ENCODE measurements around the gene SLC10A4. TPM values are rescaled to one million over a fixed set of nuclear protein-coding genes. Genes with fewer than 3 reads are reported as not detected.
"Not testable (repeated sequence)": the region's sequence is repeated elsewhere in the genome, so short reads cannot be mapped to it uniquely, and the experiment has no call there.

The SLC10A4 gene
- under 1 TPM in 3 of 4 donors, not detected in 1; 0.19 to 0.72 (median 0.25) TPM for total RNA-seq

GRCh38 chr4:48483006-48483776, at the start of gene SLC10A4:
Gene SLC10A4, plus strand, starts transcription at chr4:48483343. Its CDS starts 219 bp downstream, at chr4:48483562.
- no peak for TF ChIP-seq CTCF (IDR thresholded peaks at IDR 0.05)
- DNase-seq (ENCODE audit: low spot score) (no peak), ATAC-seq (ENCODE audit: low FRiP score) (peak; percentile 38)

- TF ChIP-seq CTCF (IDR thresholded peaks at IDR 0.05), result no peak
- DNase-seq (ENCODE audit: low spot score), result no peak
- no peak for ATAC-seq (ENCODE audit: low FRiP score)
These were observed 46.8 kb upstream of the SLC10A4 start for GRCh38 chr4:48436318-48436717.

GRCh38 chr4:48439988-48440387, 43.2 kb upstream of the SLC10A4 start:
- ATAC-seq (ENCODE audit: low FRiP score) (no peak), DNase-seq (ENCODE audit: low spot score) (no peak)
- TF ChIP-seq CTCF (IDR thresholded peaks at IDR 0.05), result no peak

- DNase-seq (ENCODE audit: low spot score); ATAC-seq (ENCODE audit: low FRiP score): not testable (repeated sequence)
These were observed 42.2 kb upstream of the SLC10A4 start for GRCh38 chr4:48440914-48441313.

GRCh38 chr4:48445704-48446103, 37.4 kb upstream of the SLC10A4 start:
- TF ChIP-seq CTCF (IDR thresholded peaks at IDR 0.05), result no peak
- ATAC-seq (ENCODE audit: low FRiP score) (no peak), DNase-seq (ENCODE audit: low spot score) (no peak)

GRCh38 chr4:48446642-48447041, 36.5 kb upstream of the SLC10A4 start:
- DNase-seq (ENCODE audit: low spot score) (no peak), ATAC-seq (ENCODE audit: low FRiP score) (no peak)
- TF ChIP-seq CTCF (IDR thresholded peaks at IDR 0.05), result no peak

GRCh38 chr4:48449151-48449550, 34.0 kb upstream of the SLC10A4 start:
- DNase-seq (ENCODE audit: low spot score) (no peak), ATAC-seq (ENCODE audit: low FRiP score) (no peak)
- no peak for TF ChIP-seq CTCF (IDR thresholded peaks at IDR 0.05)
